Measurements from ENCODE around the gene EOGT.

Gene EOGT

GRCh38 chr3:69005791-69006482, 7.5 kb downstream of the EOGT start:
- Histone ChIP-seq H3K36me3 (peaks cover 8% of the 10 kb centered on the region), H3K4me3 (ENCODE audit: low read depth, low read length) (no peak overlapping the region), H3K4me1 (no peaks in the 10 kb centered on the region), H3K9me3 (no peaks in the 10 kb centered on the region), H3K27me3 (no peaks in the 10 kb centered on the region)
- no peak for DNase-seq
- TF ChIP-seq, protein P1, sequence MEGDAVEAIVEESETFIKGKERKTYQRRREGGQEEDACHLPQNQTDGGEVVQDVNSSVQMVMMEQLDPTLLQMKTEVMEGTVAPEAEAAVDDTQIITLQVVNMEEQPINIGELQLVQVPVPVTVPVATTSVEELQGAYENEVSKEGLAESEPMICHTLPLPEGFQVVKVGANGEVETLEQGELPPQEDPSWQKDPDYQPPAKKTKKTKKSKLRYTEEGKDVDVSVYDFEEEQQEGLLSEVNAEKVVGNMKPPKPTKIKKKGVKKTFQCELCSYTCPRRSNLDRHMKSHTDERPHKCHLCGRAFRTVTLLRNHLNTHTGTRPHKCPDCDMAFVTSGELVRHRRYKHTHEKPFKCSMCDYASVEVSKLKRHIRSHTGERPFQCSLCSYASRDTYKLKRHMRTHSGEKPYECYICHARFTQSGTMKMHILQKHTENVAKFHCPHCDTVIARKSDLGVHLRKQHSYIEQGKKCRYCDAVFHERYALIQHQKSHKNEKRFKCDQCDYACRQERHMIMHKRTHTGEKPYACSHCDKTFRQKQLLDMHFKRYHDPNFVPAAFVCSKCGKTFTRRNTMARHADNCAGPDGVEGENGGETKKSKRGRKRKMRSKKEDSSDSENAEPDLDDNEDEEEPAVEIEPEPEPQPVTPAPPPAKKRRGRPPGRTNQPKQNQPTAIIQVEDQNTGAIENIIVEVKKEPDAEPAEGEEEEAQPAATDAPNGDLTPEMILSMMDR (IDR thresholded peaks at IDR 0.05; ENCODE audit: low read depth, low read length) = no peak

- no peak for DNase-seq
- TF ChIP-seq, protein P1 (IDR thresholded peaks at IDR 0.05; ENCODE audit: low read depth, low read length) = no peak
- H3K27me3 ChIP-seq = no peaks in the 10 kb centered on the region
These were observed 8.3 kb downstream of the EOGT start for GRCh38 chr3:69005071-69005790.

DNA sequence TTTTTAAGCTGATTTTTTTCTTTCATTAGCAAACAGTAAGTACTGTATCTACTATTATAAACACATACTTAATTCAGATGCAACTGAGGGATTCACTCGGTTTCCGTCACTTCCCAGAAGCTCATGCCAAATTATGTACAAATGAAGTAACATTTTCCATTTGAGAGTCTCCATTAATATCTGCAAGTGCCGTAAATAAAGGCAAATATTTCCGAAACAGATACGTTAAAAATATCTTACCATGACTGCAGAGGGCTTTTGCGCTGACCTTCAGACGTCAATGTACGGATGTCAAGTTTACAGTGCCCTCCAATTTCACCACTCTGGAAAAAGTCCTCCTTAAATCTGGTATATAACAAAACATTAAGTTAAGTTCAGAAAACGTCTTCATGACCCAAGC, 9.3 kb downstream of the EOGT start:
- H3K4me1 ChIP-seq = no peaks in the 10 kb centered on the region
- peaks cover 8% of the 10 kb centered on the region for H3K36me3 ChIP-seq
- TF ChIP-seq, protein P1 (IDR thresholded peaks at IDR 0.05; ENCODE audit: low read depth, low read length) = no peak
- no peak overlapping the region for H3K4me3 ChIP-seq (ENCODE audit: low read depth, low read length)
- H3K27me3 ChIP-seq = no peaks in the 10 kb centered on the region
- no peak for DNase-seq
- no peaks in the 10 kb centered on the region for H3K9me3 ChIP-seq

More at GRCh38 chr3:69005071-69005790, 8.3 kb downstream of the EOGT start:
- no peak overlapping the region for H3K4me3 ChIP-seq (ENCODE audit: low read depth, low read length)
- no peaks in the 10 kb centered on the region for H3K9me3 ChIP-seq
- H3K36me3 ChIP-seq = peaks cover 8% of the 10 kb centered on the region
- no peaks in the 10 kb centered on the region for H3K4me1 ChIP-seq

- DNase-seq = no peak
- TF ChIP-seq, protein P1 (IDR thresholded peaks at IDR 0.05; ENCODE audit: low read depth, low read length) = no peak
- Histone ChIP-seq H3K9me3 (no peaks in the 10 kb centered on the region), H3K27me3 (no peaks in the 10 kb centered on the region), H3K36me3 (peaks cover 7% of the 10 kb centered on the region), H3K4me3 (ENCODE audit: low read depth, low read length) (no peak overlapping the region), H3K4me1 (no peaks in the 10 kb centered on the region)
These were observed 13.9 kb downstream of the EOGT start for GRCh38 chr3:68999605-69000004.

DNA sequence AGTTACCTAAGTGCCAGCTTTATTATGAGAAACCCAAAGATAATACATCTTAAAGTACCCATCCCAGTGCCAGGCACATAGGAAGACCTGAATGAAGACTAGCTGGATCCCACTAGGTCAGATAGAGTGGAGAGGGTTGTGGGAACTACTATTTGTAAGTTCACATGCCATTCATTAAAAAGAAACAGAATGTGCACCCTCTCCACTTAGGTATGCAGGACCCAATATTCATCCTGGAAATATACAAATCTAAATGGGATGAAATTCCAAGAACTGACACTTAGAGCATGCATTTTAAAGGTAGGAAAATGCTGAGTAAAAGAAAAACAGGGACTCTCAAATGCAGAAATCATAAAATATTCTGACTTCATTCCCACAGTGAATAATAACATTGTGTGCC, 14.3 kb downstream of the EOGT start:
- TF ChIP-seq, protein P1 (IDR thresholded peaks at IDR 0.05; ENCODE audit: low read depth, low read length) = no peak
- no peak for DNase-seq
- Histone ChIP-seq H3K4me3 (ENCODE audit: low read depth, low read length) (no peak overlapping the region), H3K27me3 (no peaks in the 10 kb centered on the region), H3K36me3 (peaks cover 7% of the 10 kb centered on the region), H3K9me3 (no peaks in the 10 kb centered on the region), H3K4me1 (no peaks in the 10 kb centered on the region)

DNA sequence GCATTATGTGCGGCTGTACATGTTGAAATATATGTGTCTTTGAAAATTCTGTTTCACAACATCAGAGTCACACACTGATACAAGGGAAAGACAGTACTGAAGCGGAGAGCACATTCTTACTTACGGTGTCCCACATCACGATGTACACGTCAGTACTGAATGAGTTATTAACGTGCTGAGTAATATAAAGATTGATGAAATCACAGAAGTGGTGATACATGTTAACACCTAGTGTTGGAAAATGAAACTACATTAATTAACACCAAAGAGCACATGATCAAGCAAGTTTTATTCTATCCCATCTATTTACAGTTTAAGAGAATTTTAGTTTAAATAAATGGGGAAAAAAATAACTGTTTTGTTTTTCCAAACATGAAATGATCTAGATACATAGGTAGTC, 15.6 kb downstream of the EOGT start:
- Histone ChIP-seq H3K4me3 (ENCODE audit: low read depth, low read length) (no peak overlapping the region), H3K36me3 (peaks cover 3% of the 10 kb centered on the region), H3K9me3 (no peaks in the 10 kb centered on the region), H3K27me3 (no peaks in the 10 kb centered on the region), H3K4me1 (no peaks in the 10 kb centered on the region)
- DNase-seq = no peak
- TF ChIP-seq, protein P1 (IDR thresholded peaks at IDR 0.05; ENCODE audit: low read depth, low read length) = no peak

Measured in BE2C (cell line).